Measurements from ENCODE around the gene NTHL1. TPM values are rescaled to one million over a fixed set of nuclear protein-coding genes. Genes with fewer than 3 reads are reported as not detected.

Gene NTHL1
- total RNA-seq, 1 experiment from 2014 or later: 52.0 TPM

DNA sequence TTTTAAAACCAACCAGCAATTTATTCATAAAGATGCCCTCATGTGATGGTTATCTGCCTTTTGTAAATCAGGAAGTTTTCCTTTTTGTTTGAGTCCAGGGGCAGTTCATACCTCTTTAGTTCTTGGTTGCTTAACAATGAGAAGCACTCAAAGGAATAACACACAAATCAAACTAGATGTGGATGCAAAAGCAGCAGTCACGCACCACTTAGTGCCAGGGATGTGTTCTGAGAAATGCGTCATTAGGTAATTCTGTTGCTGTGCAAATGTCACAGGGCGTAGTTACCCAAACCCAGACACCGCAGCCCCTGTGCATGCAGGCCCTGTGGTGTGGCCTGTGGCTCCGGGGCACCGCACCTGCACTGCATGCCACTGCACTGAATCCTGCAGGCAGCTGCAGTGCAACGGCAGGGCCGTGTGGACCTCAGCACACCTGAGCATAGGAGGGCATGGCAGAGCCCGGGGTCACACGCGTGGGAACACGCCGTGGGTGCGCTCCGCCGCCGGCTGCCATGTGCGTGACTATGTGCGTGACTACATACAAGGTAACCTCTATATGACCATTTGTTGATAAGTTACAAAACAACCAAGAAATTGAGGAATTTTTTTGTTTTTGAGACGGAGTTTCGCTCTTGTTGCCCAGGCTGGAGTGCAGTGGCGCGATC lies 48.4 kb upstream of the NTHL1 start:
- Histone ChIP-seq H2BK5ac (ENCODE audit: insufficient read length, low read length) (no peak overlapping the region), H3T11ph (ENCODE audit: low read length) (no peak overlapping the region), H2BK120ac (ENCODE audit: low read depth, low read length, poor library complexity, severe bottlenecking) (no peak overlapping the region), H2BK15ac (ENCODE audit: low read depth, low read length) (no peak overlapping the region), H4K20me1 (ENCODE audit: control insufficient read depth, insufficient read depth, insufficient read length) (no peaks in the 10 kb centered on the region), H3K9me3 (ENCODE audit: control insufficient read depth, low read depth, low read length) (no peaks in the 10 kb centered on the region), H3K4me2 (ENCODE audit: insufficient read depth, insufficient read length, low read length) (no peak overlapping the region), H2BK20ac (ENCODE audit: low read depth, low read length, poor library complexity, severe bottlenecking) (no peak overlapping the region), H3K23me2 (ENCODE audit: insufficient read length, low read depth, low read length, poor library complexity, severe bottlenecking) (no peaks in the 10 kb centered on the region), H4K5ac (ENCODE audit: insufficient read length, low read depth, low read length) (no peak overlapping the region), H3K79me1 (ENCODE audit: insufficient read depth, low read depth, low read length, poor library complexity, severe bottlenecking) (no peaks in the 10 kb centered on the region), H3K79me2 (ENCODE audit: insufficient read depth, low read length) (no peaks in the 10 kb centered on the region), H3K18ac (ENCODE audit: insufficient read length, low read depth, low read length) (no peak overlapping the region), H3K27me3 (ENCODE audit: insufficient read depth, low read length) (no peaks in the 10 kb centered on the region), H2AFZ (ENCODE audit: low read length) (no peak overlapping the region), H3K4me1 (ENCODE audit: insufficient read depth, low read length) (no peaks in the 10 kb centered on the region), H3K14ac (ENCODE audit: insufficient read depth, low read length) (no peak overlapping the region), H3K23ac (ENCODE audit: insufficient read length, low read depth, low read length) (no peak overlapping the region), H3K27ac (ENCODE audit: insufficient read length, low read depth, low read length) (no peak overlapping the region), H2AK5ac (ENCODE audit: insufficient read length, low read length) (no peak overlapping the region), H2BK12ac (ENCODE audit: insufficient read length, low read depth, low read length) (no peak overlapping the region), H4K8ac (replicated peaks; ENCODE audit: insufficient read length, low read depth, low read length) (no peak overlapping the region), H3K9ac (ENCODE audit: extremely low read depth, insufficient read length, low read length) (no peak overlapping the region), H4K91ac (ENCODE audit: insufficient read length, low read depth, low read length) (no peak overlapping the region), H3K4ac (ENCODE audit: low read depth, low read length) (no peak overlapping the region), H3K56ac (ENCODE audit: insufficient read length, low read depth, low read length) (no peak overlapping the region)
- no CpG with 5 or more reads among the region's 23 CpGs for WGBS (ENCODE audit: extremely low coverage, insufficient read length, low lambda C conversion rate)
- Mint-ChIP-seq H3K9me3 (no peaks in the 10 kb centered on the region), H3K4me3 (no peak overlapping the region), H3K27me3 (ENCODE audit: low read depth) (no peaks in the 10 kb centered on the region), H3K4me1 (no peaks in the 10 kb centered on the region), H3K36me3 (ENCODE audit: insufficient read depth in 1 of 3, low read depth in 3 of 3) (peaks cover under 1 to 20% (median 13%) of the 10 kb centered on the region in 3 experiments; a peak in 6 of 7 replicates), H3K27ac (no peak overlapping the region)
- TF ChIP-seq, protein P1, sequence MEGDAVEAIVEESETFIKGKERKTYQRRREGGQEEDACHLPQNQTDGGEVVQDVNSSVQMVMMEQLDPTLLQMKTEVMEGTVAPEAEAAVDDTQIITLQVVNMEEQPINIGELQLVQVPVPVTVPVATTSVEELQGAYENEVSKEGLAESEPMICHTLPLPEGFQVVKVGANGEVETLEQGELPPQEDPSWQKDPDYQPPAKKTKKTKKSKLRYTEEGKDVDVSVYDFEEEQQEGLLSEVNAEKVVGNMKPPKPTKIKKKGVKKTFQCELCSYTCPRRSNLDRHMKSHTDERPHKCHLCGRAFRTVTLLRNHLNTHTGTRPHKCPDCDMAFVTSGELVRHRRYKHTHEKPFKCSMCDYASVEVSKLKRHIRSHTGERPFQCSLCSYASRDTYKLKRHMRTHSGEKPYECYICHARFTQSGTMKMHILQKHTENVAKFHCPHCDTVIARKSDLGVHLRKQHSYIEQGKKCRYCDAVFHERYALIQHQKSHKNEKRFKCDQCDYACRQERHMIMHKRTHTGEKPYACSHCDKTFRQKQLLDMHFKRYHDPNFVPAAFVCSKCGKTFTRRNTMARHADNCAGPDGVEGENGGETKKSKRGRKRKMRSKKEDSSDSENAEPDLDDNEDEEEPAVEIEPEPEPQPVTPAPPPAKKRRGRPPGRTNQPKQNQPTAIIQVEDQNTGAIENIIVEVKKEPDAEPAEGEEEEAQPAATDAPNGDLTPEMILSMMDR (conservative IDR thresholded peaks at IDR 0.05): no peak
- no peak for DNase-seq
